22Rv1 (cell line): ENCODE results near the gene GCSAM.

Experiments
- CTCF ChIP-seq: fragments of 450-650 bp; IDR thresholded peaks from 2 replicates; pipeline ENCODE4 v1.5.1; 2017; ENCODE audit warnings: mild to moderate bottlenecking
- ZFX ChIP-seq: fragments of 450-650 bp; IDR thresholded peaks from 2 replicates; pipeline ENCODE4 v1.6.1; 2017; ENCODE audit warnings: antibody characterized with exemption, borderline replicate concordance

GRCh38 chr3:112074006-112074405 is 59.0 kb downstream of the GCSAM start:
- TF ChIP-seq CTCF (no peak), ZFX (no peak)
